Stimulated activated CD4-positive, alpha-beta T cell treated with anti-CD3 and anti-CD28 coated beads, TNF-alpha, amount 100 ng/mL, for 4 hours (primary cell): ENCODE data around the gene NSMF.
"Not testable (repeated sequence)": the region's sequence is repeated elsewhere in the genome, so short reads cannot be mapped to it uniquely, and the experiment has no call there.

Experiments used
- DNase-seq, 3 experiments: peaks; one replicate each; pipeline ENCODE4 v3.0.0-alpha.2; 2020; ENCODE audit warnings: low read depth in 3 of 3

NSMF gene

DNA sequence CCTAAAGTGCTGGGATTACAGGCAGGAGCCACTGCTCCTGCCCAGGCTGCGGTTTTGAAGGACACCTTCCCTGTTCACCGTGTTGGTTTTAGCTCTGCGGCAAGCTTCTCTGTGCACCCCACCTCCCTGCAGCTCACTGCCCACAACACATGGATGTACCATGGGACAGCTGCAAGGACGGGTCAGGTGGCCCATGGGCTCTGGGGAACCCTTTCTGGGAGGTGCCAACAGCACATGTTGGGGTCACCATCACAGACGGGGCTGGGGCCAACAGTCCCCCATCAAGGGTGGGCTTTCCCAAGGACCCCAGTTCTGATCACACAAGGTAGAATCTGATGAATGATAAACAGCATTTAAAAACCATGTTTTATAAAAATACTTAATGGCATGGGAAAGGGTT is 43.7 kb downstream of the NSMF start:
- DNase-seq, result no peak

DNA sequence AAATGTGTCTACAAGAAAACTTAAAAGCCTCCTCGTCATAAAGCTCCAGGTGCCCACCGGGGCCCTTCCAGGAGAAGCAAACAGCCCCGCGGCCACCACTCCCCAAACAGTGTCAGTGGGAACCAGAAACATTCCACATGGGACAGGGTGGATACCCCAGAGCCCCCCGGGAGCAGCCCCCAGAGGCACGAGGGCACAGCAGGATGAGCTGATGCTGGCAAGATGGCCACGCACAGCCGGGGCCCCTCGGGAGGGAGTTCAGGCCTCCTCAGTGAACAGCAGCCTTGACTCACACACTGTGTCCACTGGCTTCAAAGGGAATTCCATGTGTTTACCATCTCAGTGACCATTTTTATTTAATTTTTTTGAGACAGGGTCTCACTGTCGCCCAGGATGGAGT is 46.7 kb downstream of the NSMF start:
- no peak for DNase-seq

DNA sequence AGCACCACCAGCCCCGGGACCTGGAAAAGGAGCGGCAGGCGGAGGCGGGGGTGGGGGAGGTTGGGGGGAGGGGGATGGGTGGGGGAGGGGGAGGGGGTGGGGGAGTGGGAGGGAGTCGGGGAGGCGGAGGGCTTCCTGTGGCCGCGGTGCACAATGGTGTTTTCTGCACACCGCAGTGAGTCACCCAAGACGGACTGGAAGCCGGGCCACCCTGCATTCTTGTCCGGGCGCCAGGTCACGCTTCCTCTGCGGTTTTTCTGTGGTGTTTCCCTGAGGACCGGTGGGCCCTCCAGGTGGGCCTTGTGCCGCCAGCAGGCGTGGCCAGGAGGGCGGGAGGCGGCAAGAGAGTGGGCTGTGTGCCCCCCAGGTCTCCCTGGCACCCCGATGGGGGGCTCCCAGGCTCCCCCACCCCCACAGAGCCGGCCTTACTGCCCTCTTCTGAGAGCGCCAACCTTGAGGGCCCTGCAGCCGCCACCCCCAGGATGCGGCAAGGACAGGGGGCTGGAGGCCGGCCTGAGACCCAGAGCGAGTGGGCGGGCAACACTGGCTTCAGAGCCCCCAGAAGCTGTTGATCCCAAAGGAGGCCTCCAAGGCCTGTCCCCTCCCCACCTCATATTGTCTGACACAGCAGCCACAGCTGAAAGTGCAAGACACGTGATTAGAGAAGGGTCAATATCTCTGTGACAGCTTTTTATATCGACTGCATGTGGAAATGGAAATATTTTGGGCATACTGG is 47.3 kb downstream of the NSMF start:
- no peak for DNase-seq

DNA sequence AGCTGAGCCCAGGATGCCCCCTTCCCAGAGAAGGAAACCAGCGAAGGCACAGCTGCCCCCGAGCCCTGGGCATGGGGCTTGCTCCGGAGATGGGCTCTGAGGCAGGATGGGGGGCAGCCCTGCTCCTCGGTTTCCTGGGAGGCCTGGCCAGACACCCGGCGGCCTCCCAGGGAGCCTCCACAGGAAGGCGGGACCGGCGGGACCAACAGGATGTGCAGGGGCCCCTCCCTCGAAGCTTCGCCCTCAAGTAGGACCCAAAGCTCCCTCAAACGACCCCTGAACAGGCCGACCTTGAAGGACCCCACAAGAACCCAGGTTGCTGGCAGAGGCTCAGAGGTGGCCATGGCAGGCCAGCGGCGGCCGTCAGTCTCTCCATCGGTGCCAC is 47.9 kb downstream of the NSMF start:
- DNase-seq, result no peak

DNA sequence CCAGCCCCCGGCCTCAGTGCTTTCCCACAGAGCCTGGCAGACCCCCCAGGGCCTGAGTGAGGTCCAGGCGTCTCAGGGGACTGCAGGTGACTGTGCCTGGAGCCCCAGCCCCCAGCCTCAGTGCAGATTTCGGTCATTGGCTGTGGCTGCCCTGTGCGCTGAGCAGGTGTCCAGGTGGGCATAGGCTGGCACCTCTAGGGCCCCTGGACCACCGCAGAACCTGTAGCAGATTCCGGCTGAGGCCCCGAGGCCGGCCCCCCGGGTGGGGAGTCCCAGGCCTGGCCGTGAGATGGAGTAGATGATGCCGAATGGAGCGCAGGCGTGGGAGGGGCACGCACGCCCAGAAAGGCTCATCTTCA is 48.3 kb downstream of the NSMF start:
- no peak for DNase-seq

DNA sequence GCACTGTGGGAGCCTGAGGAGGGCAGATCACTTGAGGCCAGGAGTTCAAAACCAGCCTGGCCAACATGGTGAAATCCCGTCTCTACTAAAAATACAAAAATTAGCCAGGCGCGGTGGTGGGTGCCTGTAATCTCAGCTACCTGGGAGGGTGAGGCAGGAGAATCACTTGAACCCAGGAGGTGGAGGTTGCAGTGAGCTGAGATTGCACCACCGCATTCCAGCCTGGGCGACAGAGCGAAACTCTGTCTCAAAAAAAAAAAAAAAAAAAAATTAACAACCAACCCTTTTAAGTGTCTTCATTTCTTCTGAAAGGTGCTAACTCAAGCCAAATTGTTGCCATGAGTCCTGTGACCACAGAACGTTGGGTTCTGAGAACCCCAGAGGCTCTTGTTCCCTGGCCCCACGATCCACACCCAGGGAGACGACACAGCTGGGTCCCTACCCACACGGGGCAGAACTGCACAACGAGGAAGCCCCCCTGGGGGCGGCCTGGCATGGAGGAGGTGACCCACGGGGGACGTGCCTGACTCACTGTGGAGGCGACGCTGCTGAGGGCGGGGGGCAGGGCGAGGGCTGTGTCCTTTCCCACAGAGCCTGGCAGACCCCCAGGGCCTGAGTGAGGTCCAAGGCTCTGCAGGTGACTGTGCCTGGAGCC is 48.8 kb downstream of the NSMF start:
- DNase-seq, result not testable (repeated sequence)

DNA sequence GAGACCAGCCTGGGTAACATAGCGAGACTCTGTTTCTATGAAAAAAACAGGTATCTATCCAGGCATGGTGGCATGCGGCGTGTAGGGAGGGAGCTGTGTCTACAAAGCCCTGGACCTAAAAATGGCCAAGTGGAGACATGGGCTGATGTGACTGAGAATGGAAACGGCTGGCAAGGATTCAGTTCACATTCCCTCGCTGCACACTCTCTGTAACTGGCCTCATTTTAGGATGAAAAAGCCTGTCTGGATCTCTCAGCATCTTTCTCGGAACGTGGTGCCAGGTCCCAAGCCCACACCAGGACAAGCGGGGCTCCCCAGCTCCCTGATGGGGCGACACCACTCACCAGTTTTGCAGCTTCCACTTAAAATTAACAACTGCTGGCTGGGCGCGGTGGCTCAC is 49.6 kb downstream of the NSMF start:
- no peak for DNase-seq

DNA sequence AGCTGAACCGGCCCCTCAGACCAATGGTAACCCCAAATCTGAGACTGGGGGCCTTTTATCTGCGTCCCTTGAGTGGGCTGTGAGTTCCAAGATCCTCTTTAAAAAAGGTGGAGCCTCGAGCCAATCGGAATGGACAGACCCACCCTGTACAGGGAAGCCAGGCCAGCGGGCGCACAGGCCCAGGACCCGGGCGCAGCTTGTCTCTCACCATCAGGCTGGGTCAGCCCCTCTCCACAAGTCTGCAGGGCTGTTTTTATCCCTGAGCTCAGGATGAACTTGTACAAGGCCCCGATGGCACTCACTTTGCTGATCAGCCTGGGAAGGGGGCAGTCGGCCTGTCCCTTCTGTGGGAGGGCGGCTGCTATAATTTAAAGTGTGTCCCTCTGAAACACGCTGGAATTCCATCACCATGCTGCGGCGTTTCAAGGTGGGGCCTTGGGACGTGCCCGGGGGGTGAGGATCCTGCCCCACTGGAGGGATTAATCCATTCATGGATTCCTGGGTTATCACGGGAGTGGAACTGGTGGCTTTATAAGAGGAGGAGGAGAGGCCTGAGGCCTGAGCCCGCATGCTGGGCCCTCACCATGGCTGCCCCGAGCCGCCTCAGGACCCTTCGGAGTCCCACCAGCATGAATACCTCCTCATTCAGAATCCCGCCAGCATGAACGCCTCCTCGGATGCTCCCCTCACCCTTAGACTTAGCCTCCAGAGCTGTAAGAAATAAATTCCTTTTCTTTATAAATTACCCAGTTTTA is 50.3 kb downstream of the NSMF start:
- no peak for DNase-seq

DNA sequence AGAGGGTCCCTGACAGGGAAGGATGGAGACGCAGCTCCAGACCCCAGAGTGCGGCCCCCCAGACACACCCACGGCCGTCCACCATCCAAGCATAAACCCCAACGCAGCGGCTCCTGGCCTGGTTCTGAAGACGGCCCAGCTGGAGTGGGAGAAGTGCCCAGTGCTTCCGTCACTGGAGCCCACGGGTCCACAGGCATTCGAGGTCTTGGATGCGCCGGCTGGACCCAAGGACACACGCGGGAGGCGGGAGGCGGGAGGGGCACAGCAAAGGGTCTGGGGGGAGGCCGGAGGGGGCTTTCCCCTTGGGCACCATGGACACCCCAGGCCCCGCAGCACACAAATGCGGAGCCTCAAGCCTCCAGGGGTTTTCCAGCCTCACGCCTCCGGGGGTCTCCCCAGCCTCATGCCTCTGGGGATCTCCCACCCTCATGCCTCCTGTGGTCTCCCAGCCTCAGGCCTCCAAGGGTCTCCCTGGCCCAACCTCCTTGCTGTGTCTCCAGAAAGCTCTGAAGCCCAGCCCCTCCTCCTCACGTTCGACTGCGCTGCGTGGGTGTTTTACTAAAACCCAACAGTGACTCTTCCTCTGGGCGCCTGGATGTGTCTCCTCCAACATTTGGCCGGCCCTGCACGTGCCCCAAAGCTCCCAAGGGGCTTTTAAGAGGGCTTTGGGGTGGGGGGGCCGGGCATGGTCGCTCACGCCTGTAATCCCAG is 51.4 kb downstream of the NSMF start:
- DNase-seq, result no peak

DNA sequence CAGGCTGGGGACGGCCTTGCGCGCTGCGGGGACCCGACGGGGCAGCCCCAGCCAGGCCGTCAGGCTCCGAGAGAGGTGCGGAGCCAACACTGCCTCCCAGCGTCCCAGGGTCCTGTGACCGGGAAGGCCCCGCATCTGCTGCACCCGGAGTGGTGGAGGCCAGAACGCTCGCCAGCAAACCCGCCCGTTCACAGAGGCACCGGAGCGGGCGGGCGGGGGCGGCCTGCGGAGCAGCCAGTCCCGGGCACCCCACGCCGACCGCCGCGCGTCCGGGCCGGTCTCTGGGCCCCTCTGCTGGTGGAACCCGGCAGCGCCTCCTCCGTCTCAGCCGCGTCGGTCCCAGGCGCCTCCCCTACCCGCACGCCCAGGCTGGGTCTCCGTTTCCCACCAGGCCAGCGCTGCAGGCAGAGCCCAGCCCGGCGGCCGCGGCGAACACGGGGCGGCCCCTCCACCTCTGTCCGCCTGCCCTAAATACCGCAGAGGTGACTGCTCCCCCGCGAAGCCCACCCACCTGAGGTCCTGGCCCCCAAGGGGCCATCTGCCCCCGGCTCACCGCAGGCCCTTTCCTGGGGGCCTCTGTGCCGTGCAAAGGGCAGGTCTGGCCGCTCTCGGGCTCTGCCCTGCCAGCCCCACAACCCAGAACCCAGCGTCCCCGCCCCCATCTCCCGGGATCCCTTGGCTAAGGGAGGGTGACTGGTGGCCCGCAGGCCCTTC is 52.1 kb downstream of the NSMF start:
- peak; percentile 37 to 49 (median 40) for DNase-seq

DNA sequence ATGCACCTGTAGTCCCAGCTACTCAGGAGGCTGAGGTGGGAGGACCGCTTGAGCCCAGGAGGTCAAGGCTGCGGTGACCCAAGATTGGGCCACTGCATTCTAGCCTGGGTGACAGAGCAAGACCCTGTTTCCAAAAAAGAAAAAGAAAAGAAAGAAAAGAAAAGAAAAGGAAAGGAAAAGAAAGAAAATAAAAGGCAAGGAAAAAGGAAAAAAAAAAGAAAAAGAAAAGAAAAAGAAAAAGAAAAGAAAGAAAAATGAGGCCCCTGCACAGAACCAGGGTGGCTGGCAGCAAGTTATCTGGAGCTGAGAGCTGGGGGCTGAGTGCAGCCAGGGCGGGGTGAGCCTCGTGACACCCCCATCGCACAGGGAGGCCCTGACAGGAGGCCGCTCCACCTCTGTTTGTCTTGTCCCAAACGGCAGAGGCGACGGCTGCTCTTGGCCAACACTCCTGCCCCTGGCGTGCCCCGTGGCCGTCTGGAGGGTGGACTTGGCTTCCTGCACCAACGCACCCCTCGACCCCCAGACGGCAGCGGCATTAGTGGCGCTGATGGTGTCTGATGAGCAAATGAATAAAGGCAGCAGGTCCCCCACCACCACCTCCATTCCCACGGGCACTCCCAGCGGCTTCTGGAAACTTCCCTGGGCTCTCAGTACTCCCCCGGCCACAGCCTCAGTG is 52.9 kb downstream of the NSMF start:
- no peak for DNase-seq

DNA sequence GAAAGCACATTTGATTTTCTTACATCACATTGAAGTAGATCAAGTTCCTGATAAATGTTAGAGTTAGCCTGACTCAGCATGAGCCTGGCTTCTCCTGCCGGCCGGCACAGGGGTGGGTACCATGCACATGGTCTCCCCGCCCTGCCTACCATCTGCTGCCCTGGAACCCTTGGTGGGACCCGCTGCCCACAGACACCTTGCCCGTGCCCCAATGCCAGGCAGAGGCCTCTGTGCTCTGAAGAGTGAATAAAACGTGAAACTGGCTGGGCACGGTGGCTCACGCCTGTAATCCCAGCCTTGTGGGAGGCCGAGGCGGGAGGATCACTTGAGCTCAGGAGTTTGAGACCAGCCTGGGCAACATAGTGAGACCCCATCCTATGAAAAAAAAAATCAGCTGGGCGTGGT is 53.5 kb downstream of the NSMF start:
- DNase-seq, result no peak

DNA sequence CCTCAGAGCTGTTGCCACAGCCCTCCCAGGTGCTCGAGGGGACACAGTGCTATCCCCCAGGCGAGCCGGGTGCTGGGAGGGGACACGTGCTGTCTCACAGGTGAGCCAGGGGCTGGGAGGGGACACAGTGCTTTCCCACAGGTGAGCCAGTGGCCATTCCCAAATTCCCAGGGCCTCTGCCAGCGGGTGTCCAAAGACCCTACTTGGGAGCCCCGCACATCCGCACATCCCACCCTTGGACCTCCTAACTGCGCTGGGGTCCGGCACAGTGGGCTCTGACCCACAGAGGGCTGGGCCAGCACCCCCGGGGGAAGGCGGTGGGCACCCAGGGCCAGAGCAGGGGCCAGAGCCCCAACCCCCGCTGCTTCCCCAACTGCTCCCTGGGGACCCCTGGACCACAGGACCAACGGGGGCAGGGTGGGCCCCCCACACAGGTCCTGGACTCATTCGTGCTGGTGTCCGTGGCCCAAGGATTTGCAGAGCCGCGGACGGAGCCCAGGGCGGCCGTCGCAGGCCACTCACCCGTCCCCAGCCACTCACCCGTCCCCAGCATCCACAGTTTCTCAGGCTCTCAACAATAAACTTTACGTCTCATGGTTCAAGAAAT is 54.1 kb downstream of the NSMF start:
- DNase-seq, result no peak

DNA sequence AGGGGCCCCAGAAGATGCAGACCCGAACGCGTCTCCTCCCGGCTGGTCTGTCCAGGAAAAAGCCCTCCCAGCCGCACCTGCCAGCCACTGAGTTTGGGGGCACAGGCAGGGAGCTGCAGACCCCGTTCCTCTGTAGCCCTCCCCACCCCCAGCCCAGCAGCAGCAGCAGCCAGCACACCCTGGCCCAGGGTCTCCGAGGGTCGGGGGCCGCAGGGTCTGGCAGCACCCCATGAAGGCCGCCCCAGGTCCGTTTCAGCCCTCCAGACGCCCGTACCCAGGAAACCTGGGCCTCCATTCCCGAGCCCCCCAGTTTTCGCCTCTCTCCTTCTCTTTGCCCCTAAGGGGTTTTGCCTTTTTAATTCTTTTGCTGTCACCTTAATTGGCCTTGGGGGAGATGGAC is 55.9 kb downstream of the NSMF start:
- DNase-seq, result no peak

DNA sequence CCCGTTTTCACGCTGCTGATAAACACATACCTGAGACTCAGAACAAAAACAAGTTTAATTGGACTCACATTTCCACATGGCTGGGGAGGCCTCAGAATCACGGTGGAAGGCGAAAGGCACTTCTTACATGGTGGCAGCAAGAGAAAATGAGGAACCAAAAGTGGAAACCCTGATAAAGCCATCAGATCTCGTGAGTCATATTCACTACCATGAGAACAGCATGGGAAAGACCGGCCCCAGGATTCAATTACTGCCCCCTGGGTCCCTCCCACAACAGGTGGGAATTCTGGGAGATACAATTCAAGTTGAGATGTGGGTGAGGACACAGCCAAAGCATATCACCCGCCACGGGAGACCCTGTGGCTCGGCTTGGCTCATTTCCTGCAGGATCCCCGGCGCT is 56.4 kb downstream of the NSMF start:
- DNase-seq, result no peak

DNA sequence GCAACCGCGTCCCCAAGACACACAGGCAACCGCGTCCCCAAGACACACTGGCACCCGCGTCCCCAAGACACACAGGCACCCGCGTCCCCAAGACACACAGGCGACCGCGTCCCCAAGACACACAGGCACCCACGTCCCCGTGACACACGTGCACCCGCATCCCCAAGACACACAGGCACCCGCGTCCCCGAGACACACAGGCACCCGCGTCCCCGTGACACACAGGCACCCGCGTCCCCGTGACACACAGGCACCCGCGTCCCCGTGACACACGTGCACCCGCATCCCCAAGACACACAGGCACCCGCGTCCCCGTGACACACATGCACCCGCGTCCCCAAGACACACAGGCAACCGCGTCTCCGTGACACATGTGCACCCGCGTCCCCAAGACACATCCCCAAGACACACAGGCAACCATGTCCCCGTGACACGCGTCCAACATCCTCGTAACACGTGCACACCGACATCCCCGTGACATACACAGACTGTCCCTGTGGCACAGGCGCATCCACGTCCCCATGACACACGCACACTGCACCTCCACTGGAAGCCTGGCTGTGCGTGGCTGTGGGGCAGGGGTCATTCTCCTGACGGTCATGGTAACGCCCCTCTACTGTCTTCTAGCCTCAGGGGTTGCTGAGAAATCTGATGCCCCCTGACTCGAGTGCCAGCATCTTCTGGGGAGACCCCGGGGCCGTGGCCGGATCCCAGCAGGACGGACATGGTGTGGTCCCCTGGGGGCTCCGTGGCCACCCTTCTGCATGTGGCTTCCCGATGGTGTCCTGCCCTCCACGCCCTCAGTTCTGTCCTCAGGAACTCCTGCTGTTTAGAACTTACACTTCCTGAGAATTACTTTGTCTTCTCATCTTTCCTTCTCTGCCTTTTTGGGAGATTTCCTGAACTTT is 60.3 kb downstream of the NSMF start:
- DNase-seq, result no peak

DNA sequence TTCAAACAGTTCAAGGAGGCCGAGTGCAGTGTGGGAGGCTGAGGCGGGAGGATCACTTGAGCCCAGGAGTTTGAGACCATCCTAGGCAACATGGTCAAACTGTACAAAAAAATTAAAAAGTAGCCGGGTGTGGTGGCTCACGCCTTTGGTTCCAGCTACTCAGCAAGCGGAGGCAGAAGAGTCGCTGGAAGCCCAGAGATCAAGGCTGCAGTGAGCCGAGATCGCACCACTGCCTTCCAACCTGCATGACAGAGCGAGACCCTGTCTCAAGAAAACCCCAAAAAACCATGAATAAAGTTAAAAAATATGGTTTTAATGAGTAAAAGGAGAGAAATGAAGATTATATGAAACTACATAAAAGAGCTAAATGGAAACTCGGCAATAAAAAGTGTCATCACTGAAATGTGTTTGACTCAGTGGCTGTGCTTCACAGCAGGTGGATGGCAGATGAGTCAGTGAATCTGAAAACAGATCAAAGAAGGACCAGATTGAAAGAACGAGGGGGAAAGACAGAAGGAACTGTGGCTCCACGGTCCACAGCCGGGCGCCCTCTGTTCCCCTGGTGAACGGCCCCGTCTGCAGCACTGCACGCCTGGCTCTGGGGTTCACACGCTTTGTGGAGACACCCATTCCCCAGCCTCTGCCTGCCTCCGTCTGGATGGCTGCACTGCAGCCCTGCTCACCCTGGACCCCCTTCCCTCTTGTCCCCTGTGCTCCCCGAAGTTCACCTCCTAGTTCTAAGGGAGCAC is 61.3 kb downstream of the NSMF start:
- no peak for DNase-seq
